CD4-positive, alpha-beta T cell treated with Interleukin-15 for 4 hours (primary cell): ENCODE results near the gene TBX4.
"Not testable (repeated sequence)": the region's sequence is repeated elsewhere in the genome, so short reads cannot be mapped to it uniquely, and the experiment has no call there.

Experiments used
- DNase-seq: peaks from one replicate; pipeline ENCODE4 v3.0.0-alpha.2; 2020; ENCODE audit warnings: low spot score

The TBX4 gene

GRCh38 chr17:61429274-61429673 is 22.9 kb upstream of the TBX4 start:
- no peak for DNase-seq

GRCh38 chr17:61429831-61430230 is 22.4 kb upstream of the TBX4 start:
- DNase-seq: not testable (repeated sequence)

GRCh38 chr17:61431594-61432311 is 20.5 kb upstream of the TBX4 start:
- no peak for DNase-seq

- DNase-seq: no peak
Observed at GRCh38 chr17:61436273-61436672, 15.9 kb upstream of the TBX4 start.

- DNase-seq: no peak
Observed at GRCh38 chr17:61436995-61437704, 15.1 kb upstream of the TBX4 start.

- no peak for DNase-seq
Observed at GRCh38 chr17:61440697-61441096, 11.5 kb upstream of the TBX4 start.

GRCh38 chr17:61441507-61441906 is 10.7 kb upstream of the TBX4 start:
- not testable (repeated sequence) for DNase-seq

- DNase-seq: no peak
Observed at GRCh38 chr17:61442136-61442775, 10.0 kb upstream of the TBX4 start.

- no peak for DNase-seq
Observed at GRCh38 chr17:61442878-61443474, 9.2 kb upstream of the TBX4 start.

GRCh38 chr17:61443475-61443882 is 8.7 kb upstream of the TBX4 start:
- DNase-seq: no peak

- no peak for DNase-seq
Observed at GRCh38 chr17:61444075-61444474, 8.1 kb upstream of the TBX4 start.

GRCh38 chr17:61444831-61445230 is 7.4 kb upstream of the TBX4 start:
- no peak for DNase-seq

- no peak for DNase-seq
Observed at GRCh38 chr17:61447358-61447757, 4.9 kb upstream of the TBX4 start.

- DNase-seq: no peak
Observed at GRCh38 chr17:61448042-61448441, 4.2 kb upstream of the TBX4 start.

- DNase-seq: not testable (repeated sequence)
Observed at GRCh38 chr17:61449140-61449539, 3.1 kb upstream of the TBX4 start.

GRCh38 chr17:61449707-61450640 is 2.2 kb upstream of the TBX4 start:
- no peak for DNase-seq

- DNase-seq: no peak
Observed at GRCh38 chr17:61450641-61451537, 1.3 kb upstream of the TBX4 start.

GRCh38 chr17:61451538-61452300 is 503 bp upstream of the TBX4 start:
- no peak for DNase-seq

- no peak for DNase-seq
Observed at GRCh38 chr17:61453566-61454380, 1.6 kb downstream of the TBX4 start.
